B cell (primary cell): ENCODE results near the gene IFRD2. TPM values are rescaled to one million over a fixed set of nuclear protein-coding genes. Genes with fewer than 3 reads are reported as not detected.

ENCODE experiments used
- ATAC-seq: fragments of 200-7000 bp; cut with Tn5 transposase; one replicate; pipeline ENCODE4 v1.10.0; 2021; ENCODE audit warnings: low read depth, mild to moderate bottlenecking, moderate number of reproducible peaks, moderate library complexity
- CTCF ChIA-PET: fragments of 350-600 bp; sonication (Branson Sonifier 250); formaldehyde crosslinking; loops from one replicate; lab custom pipeline; 2021; ENCODE audit warnings: antibody characterized with exemption, inconsistent platforms; lab: Charles Lee
- POLR2A ChIA-PET: fragments of 350-600 bp; sonication (Branson Sonifier 250); formaldehyde crosslinking; loops from one replicate; lab custom pipeline; 2021; ENCODE audit warnings: antibody characterized with exemption; lab: Charles Lee
- DNase-seq: peaks from one replicate; pipeline ENCODE4 v3.0.0; 2013
- H2AFZ ChIP-seq: 2 replicates; pipeline ENCODE4 v1.6.1; 2012; ENCODE audit warnings: mild to moderate bottlenecking, low read depth, low read length; ENCODE audit not compliant: insufficient read depth, poor library complexity, severe bottlenecking
- H3K27ac ChIP-seq, 2 donors: 1 replicate in 1 of 2; 2 replicates in 1 of 2; pipeline ENCODE4 v1.5.1; 2012 to 2013; ENCODE audit warnings: low read length in 2 of 2, mild to moderate bottlenecking in 2 of 2, moderate library complexity in 1 of 2
- H3K27me3 ChIP-seq, 4 experiments: fragments of 200-600 bp in 1 of 4; sonication (generic) in 1 of 4; replicated peaks in 1 of 4; 1 replicate in 2 of 4; 2 replicates in 2 of 4; pipeline versions ENCODE4 v1.6.1 to v1.7.0; 2013 to 2016; ENCODE audit warnings: low read length in 3 of 4, mild to moderate bottlenecking in 2 of 4, mixed read lengths in 1 of 4, moderate library complexity in 1 of 4; ENCODE audit not compliant: insufficient read depth in 4 of 4, control insufficient read depth in 3 of 4; ENCODE audit errors: control extremely low read depth in 1 of 4
- H3K36me3 ChIP-seq, 2 experiments: replicated peaks in 1 of 2; 1 replicate in 1 of 2; 2 replicates in 1 of 2; pipeline versions ENCODE4 v1.6.1 to v1.7.1; 2013; ENCODE audit warnings: low read length in 1 of 2; ENCODE audit not compliant: insufficient read depth in 2 of 2, control insufficient read depth in 1 of 2; ENCODE audit errors: control extremely low read depth in 1 of 2, extremely low read depth in 1 of 2
- H3K4me1 ChIP-seq, 2 donors: fragments of 200-600 bp in 1 of 2; sonication (generic) in 1 of 2; 1 replicate in 1 of 2; 2 replicates in 1 of 2; pipeline versions ENCODE4 v1.5.1 to v1.6.1; 2013 to 2017; ENCODE audit warnings: low read length in 2 of 2; ENCODE audit not compliant: control insufficient read depth in 2 of 2, insufficient read depth in 2 of 2
- H3K4me2 ChIP-seq: replicated peaks from 2 replicates; pipeline ENCODE3; 2012; ENCODE audit warnings: mild to moderate bottlenecking, low read depth, low read length; ENCODE audit not compliant: poor library complexity, severe bottlenecking
- H3K4me3 ChIP-seq, 5 experiments: fragments of 200-600 bp in 1 of 5; sonication (generic) in 1 of 5; 1 replicate in 3 of 5; 2 replicates in 2 of 5; pipeline versions ENCODE4 v1.5.1 to v1.7.0; 2011 to 2016; ENCODE audit warnings: low read length in 4 of 5, mild to moderate bottlenecking in 4 of 5, low read depth in 2 of 5, control low read depth in 1 of 5, moderate library complexity in 1 of 5; ENCODE audit not compliant: insufficient read depth in 1 of 5; ENCODE audit errors: control extremely low read depth in 1 of 5, extremely low read depth in 1 of 5
- H3K79me2 ChIP-seq: fragments of 200-600 bp; sonication (generic); one replicate; pipeline ENCODE4 v1.6.0; 2016; ENCODE audit warnings: low read length; ENCODE audit not compliant: control insufficient read depth, insufficient read depth
- H3K9ac ChIP-seq: fragments of 200-600 bp; sonication (generic); 2 replicates; pipeline ENCODE4 v1.6.1; 2017; ENCODE audit warnings: mild to moderate bottlenecking, low read length, moderate library complexity
- H3K9me3 ChIP-seq, 3 donors: one replicate each; pipeline versions ENCODE4 v1.6.1 to v1.7.1; 2013; ENCODE audit warnings: low read length in 2 of 3; ENCODE audit not compliant: control insufficient read depth in 2 of 3, insufficient read depth in 1 of 3; ENCODE audit errors: control extremely low read depth in 1 of 3
- H4K20me1 ChIP-seq: 2 replicates; pipeline ENCODE4 v1.6.0; 2012; ENCODE audit warnings: mild to moderate bottlenecking, low read length; ENCODE audit not compliant: insufficient read depth, control insufficient read depth, poor library complexity, severe bottlenecking
- H3K27ac Mint-ChIP-seq: one replicate; pipeline ENCODE4 v1.8.0; 2021; ENCODE audit warnings: mixed read lengths
- H3K27me3 Mint-ChIP-seq: one replicate; pipeline ENCODE4 v1.8.0; 2021; ENCODE audit warnings: mixed read lengths
- H3K4me1 Mint-ChIP-seq: one replicate; pipeline ENCODE4 v1.8.0; 2021; ENCODE audit warnings: mixed read lengths
- H3K4me3 Mint-ChIP-seq: one replicate; pipeline ENCODE4 v1.8.0; 2021; ENCODE audit warnings: mixed read lengths
- H3K9me3 Mint-ChIP-seq: one replicate; pipeline ENCODE4 v1.8.0; 2022; ENCODE audit warnings: mixed read lengths; ENCODE audit not compliant: insufficient read depth
- CTCF ChIP-seq: fragments of 200-600 bp; IDR thresholded peaks from one replicate; pipeline ENCODE4 v1.8.0; 2022; ENCODE audit warnings: antibody characterized with exemption, mild to moderate bottlenecking
- EZH2 ChIP-seq: IDR thresholded peaks from 2 replicates; pipeline ENCODE4 v1.6.1; 2012; ENCODE audit warnings: borderline replicate concordance, low read depth, mild to moderate bottlenecking, moderate library complexity, low read length; ENCODE audit not compliant: insufficient read depth, poor library complexity, severe bottlenecking
- WGBS: methylation state at CpG from one replicate; pipeline ENCODE4 v1.1.5; 2013; ENCODE audit warnings: missing lambda C conversion rate; ENCODE audit not compliant: insufficient coverage; 5-methylcytosine and 5-hydroxymethylcytosine counted together
- intact Hi-C: fragments of 100-400 bp; cut with micrococcal nuclease; formaldehyde crosslinking; loops from one replicate; pipeline ENCODE4 v1.10.0; 2022
- polyA plus RNA-seq: library from polyadenylated mRNA; depleted of rRNA; stranded (reverse); fragments of >200 nt; gene quantifications from 2 replicates; pipeline ENCODE4 v1.2.3, GENCODE V29; 2012
- total RNA-seq, 2 donors: library from RNA; stranded (reverse); fragments of 120-200 nt in 1 of 2; gene quantifications; 1 replicate in 1 of 2; 2 replicates in 1 of 2; pipeline versions ENCODE4 v1.2.3 to v1.2.4, GENCODE V29; 2013 to 2022

Gene IFRD2
- total and polyA plus RNA-seq, 2 donors (not counting 1 experiment from before 2014, with no cell fraction given), result 63.4 to 80.1 TPM

DNA sequence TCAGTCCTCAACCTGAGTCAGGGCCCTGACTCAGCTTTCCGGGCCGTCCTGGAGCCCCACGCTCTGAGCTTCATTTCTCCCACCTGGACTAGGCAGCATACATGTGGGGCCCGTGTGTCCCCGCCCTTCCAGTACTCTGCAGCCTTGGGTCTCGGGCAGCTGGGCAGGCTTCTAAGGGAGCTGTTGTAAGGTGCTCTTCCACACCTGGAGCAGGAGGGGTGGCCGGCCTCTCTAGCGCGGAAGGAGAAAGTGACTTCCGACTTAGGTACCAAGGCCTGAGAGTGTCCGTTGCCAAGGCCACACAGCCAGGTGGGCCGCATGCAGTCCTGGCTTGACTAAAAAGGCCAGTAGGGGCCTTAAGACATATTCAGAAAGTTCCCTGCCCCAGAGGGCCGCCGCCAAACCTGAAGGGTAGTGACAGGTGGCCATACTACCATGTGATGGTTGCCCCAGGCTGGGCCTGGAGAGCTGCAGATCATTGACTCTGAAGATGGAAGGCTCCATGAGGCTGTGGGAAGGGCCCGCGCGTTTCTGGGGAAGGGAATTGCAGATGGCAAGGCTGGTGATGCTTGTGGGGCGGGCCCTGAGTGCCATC is 32.7 kb downstream of the IFRD2 start:
- ATAC-seq (no peak), DNase-seq (peak; percentile 34)
- Mint-ChIP-seq H3K27me3 (no peaks in the 10 kb centered on the region), H3K9me3 (no peaks in the 10 kb centered on the region), H3K27ac (peak overlapping the region; percentile 80), H3K4me1 (peaks cover 17% of the 10 kb centered on the region), H3K4me3 (peak overlapping the region; percentile 77)
- Histone ChIP-seq H3K36me3 (peaks cover 0 to 36% of the 10 kb centered on the region in 2 experiments), H3K9me3 (no peaks in the 10 kb centered on the region), H3K4me2 (peak overlapping the region; percentile 98), H2AFZ (peak overlapping the region; percentile 82), H4K20me1 (peaks cover 52% of the 10 kb centered on the region), H3K9ac (peak overlapping the region; percentile 77), H3K4me1 (peaks cover 12 to 23% of the 10 kb centered on the region in 2 donors), H3K27ac (peak overlapping the region; percentile 7 to 79), H3K27me3 (no peaks in the 10 kb centered on the region), H3K4me3 (no peak overlapping the region), H3K79me2 (peaks cover 11% of the 10 kb centered on the region)
- whole genome bisulfite sequencing, result 65% methylated on average over 18 of the region's 18 CpGs
- intact Hi-C loops, result loop anchor here (1.0 kb wide), 3 partner anchors 13 to 32 kb away; no protein-coding TSS in a partner anchor
- ChIA-PET CTCF (interaction anchor here (0.8 to 27.3 kb wide), 11 partner anchors 8 to 77 kb away, joined by 3 to 596 read pairs (median 4); partner anchors contain the start of gene GNAI2), POLR2A (interaction anchor here (0.6 to 2.0 kb wide), 4 partner anchors 31 to 244 kb away, joined by 3 to 21 read pairs (median 3); partner anchors contain the start of gene CACNA2D2)
- TF ChIP-seq EZH2 (no peak), CTCF (no peak)

- ChIA-PET CTCF (interaction anchor here (0.6 to 27.3 kb wide), 8 partner anchors 8 to 260 kb away, joined by 3 to 596 read pairs (median 4); partner anchors contain the start of genes GNAI2 and HYAL2), POLR2A (interaction anchor here (1.1 to 2.0 kb wide), 2 partner anchors 12 to 31 kb away, joined by 4 to 21 read pairs; no protein-coding TSS in a partner anchor)
- no peak overlapping the region for H3K4me3 ChIP-seq
- peaks cover 16% of the 10 kb centered on the region for H3K79me2 ChIP-seq
- Mint-ChIP-seq H3K4me1 (peaks cover 17% of the 10 kb centered on the region), H3K9me3 (no peaks in the 10 kb centered on the region), H3K27ac (no peak overlapping the region), H3K27me3 (no peaks in the 10 kb centered on the region), H3K4me3 (no peak overlapping the region)
- no peaks in the 10 kb centered on the region for H3K27me3 ChIP-seq
- H3K9me3 ChIP-seq, result no peaks in the 10 kb centered on the region
- H3K9ac ChIP-seq, result no peak overlapping the region
- no peak overlapping the region for H3K27ac ChIP-seq
- peaks cover 12 to 23% of the 10 kb centered on the region in 2 donors for H3K4me1 ChIP-seq
- WGBS, result 96% methylated on average over 10 of the region's 16 CpGs
- ATAC-seq (no peak), DNase-seq (no peak)
- H2AFZ ChIP-seq, result no peak overlapping the region
- H3K4me2 ChIP-seq, result no peak overlapping the region
- H4K20me1 ChIP-seq, result peaks cover 58% of the 10 kb centered on the region
- TF ChIP-seq CTCF, result no peak
- no peak for TF ChIP-seq EZH2
- H3K36me3 ChIP-seq, result peaks cover 0 to 41% of the 10 kb centered on the region in 2 experiments
- intact Hi-C loops, result no loop called here
These were observed 33.2 kb downstream of the IFRD2 start for GRCh38 chr3:50258979-50259378.
